NCI-H1048 (cell line): ENCODE results near the gene BMPR1A.

Source experiments
- DNase-seq: peaks from one replicate; lab custom pipeline; 2025; lab: John Stamatoyannopoulos, UW

BMPR1A gene

DNA sequence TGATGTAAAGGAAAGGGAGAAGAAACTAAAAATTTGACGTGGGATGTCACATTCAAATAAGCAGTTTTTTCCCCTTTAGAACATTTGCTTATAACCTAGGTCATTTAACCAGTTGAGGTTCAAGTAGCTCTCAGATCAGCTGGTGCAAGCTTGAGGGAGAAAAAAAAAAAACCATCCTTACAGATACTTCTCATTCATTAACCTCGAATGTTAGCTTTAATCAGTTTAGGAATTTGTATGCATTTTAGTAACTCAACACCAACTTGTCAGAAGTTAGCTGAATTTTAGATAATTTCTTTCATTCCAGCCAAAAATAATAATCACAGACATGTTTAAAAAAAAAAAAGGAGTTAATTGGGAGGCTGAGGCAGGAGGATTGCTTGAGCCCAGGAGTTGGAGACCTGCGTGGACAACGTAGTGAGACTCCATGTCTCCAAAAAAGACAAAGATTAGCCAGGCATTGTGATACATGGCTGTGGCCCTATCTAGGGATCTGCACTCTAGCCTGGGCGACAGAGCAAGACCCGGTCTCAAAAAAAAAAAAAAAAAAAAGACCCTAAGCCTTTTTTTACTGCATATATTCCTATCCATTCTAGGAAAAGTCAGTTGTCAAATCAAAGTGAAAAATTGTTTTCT is 46.2 kb downstream of the BMPR1A start:
- DNase-seq, result no peak

DNA sequence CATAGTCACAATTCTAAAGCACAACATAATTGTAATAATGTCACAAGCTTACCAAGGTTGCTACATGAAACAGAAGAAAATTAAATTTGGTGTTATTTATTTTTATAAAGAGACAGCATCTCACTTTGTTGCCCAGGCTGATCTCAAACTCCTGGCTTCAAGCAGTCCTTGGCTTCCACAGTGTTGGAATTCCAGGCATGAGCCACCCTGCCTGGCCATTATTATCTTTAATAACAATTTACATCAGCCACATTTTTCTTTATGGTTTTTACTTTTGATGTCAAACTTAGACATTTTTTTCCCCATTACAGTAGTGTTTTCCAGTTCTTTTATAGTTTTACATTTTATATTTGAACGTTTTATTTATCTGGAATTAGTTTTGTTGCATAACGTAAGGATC is 46.7 kb downstream of the BMPR1A start:
- no peak for DNase-seq

DNA sequence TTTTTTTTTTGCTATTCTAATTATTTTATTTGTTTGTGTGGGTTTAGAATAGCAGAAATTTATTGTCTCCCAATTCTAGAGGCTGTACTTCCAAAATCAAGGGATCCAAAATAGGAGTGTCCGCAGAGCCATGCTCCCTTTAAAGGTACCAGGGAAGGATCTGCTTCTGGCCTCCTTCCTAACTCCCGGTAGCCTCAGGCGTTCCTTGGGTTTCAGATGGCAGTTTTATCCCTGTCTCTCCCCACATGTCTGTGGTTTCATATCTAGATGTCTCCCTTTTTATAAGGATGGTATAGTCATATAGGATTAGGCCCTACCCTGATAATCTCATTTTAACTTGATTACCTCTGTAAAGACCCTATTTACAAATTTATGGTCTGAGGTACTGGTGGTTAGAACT is 48.4 kb downstream of the BMPR1A start:
- DNase-seq, result no peak

DNA sequence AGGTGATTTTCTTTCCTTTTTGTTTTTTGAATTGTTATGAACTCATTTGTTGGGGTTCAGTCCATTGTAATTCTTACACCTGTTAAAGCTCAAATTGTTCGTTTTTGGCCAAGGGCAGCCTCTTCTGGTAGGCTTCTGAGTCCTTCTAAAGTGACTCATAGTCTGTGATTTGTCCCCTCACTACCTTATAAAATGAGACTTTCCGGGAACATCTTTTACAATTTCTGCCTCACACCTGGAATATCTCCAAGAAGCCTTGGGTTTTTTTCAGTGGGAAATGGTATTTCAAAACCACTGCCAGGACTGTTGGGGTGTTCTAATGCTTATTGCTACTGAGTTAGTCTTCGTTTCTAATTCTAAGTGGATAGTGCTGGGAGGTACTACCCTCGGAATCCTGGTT is 56.7 kb downstream of the BMPR1A start:
- no peak for DNase-seq

DNA sequence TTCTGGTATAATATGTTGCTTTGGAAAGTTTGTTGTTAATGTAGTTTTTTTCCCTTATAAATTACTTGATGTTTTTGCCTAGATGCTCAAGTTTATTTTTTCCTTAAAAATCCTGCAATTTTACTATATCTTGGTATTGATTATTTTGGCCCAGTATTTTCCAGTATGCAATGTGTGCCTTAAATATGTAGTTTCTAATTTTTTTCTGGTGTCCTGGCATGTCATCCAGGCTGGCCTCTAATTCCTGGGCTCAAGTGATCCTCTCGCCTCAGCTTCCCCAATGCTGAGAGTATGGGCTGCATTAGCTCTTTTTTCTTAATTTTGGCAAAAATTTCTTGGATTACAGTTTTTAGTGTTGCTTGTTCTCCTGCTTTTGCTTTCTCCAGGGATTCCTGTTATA is 57.6 kb downstream of the BMPR1A start:
- no peak for DNase-seq

DNA sequence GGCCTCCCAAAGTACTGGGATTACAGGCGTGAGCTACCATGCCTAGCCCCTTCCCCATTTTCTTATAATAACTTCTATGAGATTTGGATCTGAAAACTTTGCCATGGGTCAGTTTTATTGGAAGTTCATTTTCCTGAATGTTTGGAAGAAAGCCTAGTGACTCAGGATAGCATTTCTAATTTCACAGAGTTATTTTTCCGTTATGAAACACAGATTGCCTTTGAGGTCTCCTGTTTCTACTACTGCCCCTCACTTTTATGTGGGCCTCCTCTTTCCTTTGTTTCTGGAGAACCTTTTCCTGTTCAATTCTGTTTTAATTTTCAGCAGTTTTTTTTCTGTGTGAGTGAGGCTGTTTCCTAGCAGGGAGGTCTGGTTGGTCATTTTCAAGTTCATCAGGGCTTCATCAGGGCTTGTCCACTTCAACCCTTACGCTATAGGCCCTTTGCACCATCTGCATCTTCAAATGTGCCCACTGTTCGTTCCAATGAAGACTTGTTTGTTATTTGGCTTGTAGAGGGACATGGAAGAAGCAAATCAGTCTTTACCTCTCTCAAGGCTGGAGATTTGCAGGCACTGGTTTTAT is 58.7 kb downstream of the BMPR1A start:
- DNase-seq, result no peak

DNA sequence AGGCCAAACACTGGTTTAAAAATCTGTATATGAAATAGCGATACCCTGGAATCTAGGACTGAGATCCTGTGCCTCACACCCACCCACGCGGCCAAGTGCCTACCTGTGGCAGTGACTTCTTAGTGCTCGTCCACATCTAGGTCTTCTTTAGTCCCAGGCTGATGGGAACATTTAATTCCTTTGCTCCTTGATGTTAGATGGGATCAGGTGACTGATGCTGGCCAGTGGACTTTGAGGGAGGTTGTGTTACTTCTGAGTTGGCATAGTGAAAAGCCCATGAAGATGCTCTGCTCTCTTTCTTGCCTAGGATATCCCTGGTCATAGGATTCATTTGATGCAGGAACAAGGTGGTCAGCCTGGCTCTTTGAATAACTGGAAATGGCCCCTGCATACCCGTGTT is 59.2 kb downstream of the BMPR1A start:
- no peak for DNase-seq

DNA sequence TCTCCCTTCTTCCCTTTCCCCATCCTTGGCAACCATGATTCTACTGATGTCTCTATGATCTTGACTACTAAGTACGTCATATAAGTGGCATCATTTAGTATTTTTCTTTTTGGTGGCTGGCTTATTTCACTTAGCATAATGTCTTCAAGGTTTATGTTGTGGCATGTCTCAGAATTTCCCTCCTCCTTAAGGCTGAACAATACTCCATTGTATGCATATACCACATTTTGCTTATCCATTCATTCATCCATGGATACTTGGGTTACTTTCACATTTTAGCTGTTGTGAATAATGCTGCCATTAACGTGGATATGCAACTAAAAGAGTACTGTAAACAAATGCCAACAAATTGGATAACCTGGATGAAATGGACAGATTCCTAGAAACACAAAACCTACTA is 60.8 kb downstream of the BMPR1A start:
- DNase-seq, result no peak

DNA sequence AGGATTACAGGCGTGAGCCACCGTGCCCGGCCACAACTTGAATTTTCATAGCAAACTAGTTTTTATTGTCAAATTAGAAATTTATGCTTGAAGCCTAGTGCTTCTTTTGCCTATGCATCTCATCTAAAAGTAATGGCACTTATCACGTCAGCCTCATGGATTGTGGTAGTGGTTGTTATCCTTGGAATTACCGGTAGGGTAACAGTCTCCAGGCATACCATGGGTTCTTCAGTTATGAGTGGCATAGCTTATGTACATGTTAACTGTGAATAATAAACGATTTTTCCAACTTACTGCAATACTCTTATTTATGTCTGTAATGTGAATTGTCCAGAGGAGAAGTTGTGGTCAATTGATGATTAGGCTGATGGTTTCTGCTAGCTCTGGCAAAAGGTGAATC is 63.1 kb downstream of the BMPR1A start:
- no peak for DNase-seq

DNA sequence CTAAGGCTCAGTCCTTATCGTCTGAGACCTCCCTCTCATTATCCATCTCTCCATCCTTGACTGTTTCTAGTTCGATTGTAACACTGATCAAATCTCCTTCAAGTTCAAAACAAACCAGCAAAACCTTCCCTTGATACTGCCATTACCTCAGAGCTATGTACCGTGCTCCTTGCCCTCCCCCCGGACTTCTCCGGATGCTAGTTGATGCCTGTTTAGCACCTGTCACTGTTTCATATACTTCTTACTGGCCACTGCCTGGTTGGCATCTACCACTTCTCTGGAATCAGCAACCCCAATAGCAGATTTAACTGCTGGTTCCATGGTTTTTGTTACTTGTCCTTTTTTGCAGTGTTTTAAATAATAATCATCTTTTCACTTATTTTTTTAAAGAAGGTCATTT is 64.1 kb downstream of the BMPR1A start:
- no peak for DNase-seq

DNA sequence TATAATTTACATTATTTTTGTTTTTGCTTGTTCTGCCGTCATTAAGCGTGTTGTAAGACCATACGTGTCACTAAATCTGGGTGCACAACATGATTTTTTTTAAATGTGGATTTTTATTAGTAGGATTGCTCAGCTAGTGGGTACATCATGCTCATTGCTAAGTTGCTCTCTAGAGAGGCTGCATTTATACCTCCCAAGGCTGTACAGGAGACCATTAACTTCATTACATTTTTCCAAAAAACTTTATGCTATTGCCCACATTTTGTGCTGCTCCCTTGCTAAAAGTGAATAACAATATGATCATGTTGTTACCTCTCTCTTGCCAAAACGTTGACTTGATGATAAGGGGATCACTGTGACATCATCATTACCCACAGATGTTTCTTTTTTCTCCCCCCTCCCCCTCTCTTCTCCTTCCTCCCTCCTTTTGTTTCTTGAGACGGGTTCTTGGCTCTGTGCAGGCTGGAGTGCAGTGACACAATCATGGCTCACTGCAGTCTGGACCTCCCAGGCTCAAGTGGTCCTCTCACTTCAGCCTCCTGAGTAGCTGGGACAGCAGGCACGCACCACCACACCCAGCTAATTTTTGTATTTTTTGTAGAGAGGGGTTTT is 65.1 kb downstream of the BMPR1A start:
- no peak for DNase-seq

DNA sequence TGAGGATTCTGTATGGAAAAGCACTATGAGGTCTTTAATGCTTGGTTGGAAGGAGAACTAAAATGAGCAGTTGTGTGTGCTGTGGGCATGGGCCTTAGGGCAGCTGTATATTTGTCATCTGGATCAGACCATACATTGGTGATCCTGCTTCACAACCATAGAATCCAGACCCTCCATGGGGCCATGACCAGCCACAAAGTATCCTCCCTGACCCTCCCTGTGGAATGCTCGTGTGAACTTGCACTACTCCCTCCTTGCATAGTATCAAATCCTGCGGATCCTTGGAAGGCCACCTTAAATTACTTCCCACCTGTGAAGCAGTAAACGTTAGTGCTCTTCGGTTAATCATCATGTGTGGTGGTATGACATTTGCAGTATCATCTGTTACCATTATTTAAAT is 67.1 kb downstream of the BMPR1A start:
- DNase-seq, result no peak

DNA sequence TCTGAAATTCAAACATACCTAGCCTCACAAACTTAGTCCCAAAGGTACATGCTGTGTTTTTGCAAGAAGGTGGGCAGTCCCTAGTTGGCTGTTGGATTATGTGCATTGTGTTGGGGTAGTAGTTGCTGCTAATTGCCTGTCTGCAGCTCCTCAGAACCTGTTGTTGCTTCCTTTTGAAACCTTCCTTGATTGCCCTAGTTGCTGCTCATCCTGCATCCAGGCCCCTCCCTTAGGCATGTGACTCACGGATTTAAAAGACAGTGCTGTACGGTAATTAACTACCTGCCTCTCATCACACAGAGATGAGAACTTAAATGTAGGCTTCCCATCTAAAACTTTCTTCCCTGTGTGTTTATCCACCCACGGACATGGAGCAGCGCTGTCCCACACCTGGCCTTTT is 67.7 kb downstream of the BMPR1A start:
- DNase-seq, result no peak

DNA sequence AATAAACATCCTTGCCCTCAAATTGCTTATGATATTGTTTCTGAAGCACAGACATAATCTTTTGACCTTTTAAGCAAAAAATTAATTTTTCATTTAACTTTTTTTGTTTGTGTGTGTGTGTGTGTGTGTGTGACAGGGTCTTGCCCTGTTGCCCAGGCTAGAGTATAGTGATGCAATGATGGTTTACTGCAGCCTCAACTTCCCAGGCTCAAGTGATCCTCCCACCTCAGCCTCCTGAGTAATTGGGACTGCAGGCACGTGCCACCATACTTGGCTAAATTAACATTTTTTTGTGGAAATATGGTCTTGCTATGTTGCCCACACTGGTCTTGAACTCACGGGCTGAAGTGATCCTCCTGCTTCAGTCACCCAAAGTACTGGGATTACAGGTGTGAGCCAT is 68.9 kb downstream of the BMPR1A start:
- no peak for DNase-seq

DNA sequence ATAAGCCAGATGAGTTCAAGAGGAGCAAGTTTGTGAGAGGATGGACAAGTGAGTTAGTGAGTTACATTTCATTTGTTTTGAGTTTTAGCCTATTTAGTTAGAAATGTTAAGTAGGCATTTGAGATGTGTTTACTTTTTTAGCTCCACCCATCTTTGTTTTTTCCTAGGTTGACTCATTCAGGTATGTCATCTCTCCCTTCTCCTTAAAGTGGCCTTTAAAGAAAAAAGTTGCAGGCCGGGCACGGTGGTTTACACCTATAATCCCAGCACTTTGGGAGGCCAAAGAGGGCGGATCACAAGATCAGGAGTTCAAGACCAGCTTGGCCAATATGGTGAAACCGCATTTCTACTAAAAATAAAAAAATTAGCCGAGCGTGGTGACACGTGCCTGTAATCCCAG is 71.2 kb downstream of the BMPR1A start:
- no peak for DNase-seq

DNA sequence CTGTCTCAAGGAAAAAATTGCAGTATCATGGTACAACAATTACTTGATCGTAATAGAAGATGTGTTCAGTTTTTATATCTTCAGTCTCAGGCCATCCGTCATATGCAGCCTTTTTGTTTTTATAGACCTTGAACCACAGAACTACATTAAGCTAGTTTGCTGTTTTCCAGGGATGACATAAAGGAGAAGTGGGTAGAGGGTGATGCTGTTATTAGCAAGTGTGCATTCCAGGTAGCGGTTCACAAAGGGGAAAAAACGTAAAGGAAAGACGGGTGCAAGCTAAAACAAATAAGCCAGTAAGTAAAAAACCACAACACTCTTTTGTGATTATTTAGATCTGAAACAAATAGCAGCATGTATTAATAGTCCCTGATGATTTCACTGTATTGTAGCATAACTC is 71.7 kb downstream of the BMPR1A start:
- no peak for DNase-seq

DNA sequence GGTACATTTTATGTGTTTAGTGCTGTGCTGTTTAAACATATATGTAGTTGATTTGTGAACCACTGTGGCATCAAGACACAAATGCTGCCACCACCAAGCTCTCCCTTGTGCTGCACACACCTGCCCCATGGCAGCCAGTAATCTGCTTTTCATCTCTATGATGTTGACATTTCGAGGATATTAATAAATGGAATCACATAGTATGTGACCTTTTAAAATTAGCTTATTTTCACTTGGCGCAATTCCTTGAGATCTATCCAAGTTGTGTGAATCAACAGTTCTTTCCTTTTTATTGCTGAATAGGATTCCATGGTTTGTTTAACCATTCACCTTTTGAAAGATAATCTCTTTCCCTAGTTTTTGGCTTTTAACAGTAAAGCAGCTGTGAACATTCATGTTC is 73.1 kb downstream of the BMPR1A start:
- DNase-seq, result no peak

DNA sequence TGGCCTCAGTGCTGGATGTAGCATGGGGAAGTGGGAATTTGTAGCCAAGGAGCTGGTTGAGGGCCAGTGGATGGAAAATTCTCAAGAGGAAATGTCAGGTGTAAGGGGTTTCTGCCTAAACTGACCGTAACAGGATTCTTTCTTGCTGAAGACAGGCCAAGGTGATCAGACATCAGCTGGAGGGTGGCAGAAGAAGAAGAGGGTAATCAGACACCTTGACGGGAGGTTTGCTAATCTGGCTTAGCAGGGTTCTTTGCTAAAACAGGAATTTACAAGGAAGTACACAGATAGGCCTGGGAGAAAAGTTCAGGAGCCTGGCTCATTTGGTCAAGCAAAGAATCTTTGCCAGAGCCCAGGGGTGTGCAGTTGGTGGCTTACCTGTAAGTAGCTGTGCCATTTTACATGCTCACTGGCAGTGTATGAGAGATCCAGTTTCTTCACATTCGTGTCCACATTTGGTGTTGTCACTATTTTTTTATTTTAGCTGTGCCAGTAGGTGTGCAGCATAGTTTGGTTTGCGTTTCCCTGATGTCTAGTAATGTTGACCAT is 73.7 kb downstream of the BMPR1A start:
- no peak for DNase-seq

DNA sequence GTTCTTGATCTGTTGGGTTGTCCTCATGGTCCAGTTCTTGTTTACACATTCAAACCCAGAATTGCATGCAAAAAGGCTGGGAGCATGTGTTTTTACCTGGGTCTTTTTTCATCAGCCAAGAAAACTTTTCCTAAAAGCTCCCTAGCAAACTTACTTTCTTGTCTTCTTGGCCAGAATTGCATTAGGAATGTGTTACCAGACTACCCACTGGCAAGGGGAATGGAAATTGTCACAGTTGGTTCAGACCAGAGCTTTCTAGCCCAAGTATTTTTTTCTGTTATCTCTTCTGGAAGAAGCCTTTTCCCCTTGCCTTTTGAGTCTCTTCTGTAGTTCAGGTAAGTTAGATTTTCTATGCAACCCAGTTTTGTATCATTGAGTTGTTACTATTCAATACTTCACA is 77.5 kb downstream of the BMPR1A start:
- no peak for DNase-seq

DNA sequence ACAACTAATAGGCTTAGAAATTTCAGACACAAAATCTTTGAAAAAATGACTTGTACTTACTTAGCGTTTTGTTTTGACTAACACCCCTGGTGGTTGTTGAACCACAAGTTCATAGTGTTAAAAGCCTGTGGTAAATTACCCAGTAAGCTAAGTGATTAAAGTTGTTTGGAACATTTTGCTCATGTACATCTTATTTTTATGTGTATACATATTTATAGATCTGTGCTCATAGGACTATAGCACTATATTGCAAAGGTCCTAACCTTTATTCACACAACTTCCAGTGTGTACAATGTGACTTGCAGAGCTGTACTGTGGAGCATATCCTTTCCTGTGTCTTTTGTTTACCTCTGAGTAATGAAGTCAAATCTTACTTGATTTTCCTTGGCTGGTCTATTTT is 79.6 kb downstream of the BMPR1A start:
- no peak for DNase-seq

DNA sequence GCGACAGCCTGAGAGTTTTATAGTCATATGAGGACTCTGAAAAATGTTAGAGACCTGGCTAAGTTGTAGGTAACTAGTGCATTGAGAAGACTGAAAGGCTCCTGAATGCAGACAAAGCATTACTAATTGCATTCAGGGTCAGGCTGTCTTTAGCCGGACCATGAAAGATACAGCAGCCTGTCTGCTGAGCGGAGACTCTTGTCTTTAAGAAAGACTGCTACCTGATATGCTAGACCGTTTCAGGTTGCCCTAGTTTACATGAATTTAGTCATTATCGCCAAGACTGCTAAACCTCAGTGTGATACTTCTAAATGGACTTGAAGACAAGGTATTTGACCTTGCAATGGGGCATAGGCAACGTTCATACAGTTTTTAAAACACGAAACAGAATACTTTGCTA is 81.2 kb downstream of the BMPR1A start:
- no peak for DNase-seq

DNA sequence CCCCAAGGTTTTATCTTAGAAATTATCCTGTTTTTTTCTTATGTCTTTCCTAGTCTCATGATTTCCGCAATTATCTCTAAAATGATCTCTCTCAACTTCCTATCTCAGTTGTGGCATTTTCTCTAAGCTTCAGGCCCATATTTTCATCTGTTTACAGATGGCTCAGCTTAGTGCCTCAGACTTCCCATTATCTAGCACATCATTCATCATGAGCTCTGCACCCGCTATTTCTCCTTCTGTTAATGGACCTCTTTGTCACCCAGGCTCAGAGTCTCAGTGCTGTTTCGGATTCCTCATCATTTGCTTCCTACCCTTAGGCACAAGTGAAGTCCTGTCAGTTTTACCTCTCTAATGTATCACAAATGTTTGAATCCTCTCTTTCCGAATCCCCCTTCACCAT is 84.1 kb downstream of the BMPR1A start:
- DNase-seq, result no peak

DNA sequence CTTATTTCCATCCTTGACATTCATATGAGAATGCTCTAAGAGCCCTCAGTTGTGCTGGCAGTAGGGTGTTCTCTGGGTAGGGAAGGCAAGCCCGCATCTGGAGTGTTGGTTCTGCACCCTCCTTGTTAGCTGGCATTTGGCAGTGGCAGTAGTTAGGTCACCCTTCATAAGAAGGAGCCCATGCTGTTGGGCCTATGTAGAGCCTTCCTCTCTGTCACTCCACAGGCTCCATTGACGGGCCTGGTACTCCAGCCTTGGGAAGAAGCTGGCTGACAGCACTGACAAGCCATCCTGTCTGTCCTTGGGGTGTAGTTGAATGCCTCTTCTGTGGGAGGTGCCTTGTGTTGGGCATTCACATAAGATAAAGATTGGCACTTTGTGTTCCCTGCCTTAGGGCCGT is 89.7 kb downstream of the BMPR1A start:
- DNase-seq, result no peak

DNA sequence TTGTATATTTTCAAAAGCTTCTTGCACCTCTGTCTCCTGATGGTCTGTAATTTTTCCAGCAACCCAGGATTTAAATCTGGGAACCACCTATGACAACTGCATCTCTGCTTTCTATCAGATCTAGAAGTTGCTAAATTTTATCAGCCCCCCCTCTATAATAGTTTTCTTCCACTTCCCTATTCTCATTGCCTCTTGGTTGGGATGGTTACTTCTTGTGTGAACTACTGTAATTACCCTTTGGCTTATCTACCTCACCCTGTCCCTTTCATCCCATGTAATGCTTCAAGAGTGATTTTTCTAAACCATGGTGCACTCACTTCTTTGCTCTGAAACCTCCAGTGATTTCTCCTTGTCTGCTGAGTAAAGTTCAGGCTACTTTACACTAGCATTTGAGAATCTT is 92.3 kb downstream of the BMPR1A start:
- DNase-seq, result no peak
